ENCODE measurements around the gene GPR78. TPM values are rescaled to one million over a fixed set of nuclear protein-coding genes. Genes with fewer than 3 reads are reported as not detected.

Gene GPR78
- total RNA-seq, 1 donor from 2014 or later: under 0.01 TPM

Other genes with a start within 250 kb of the GPR78 start
- 26.1 TPM for gene ACOX3, start 139.7 kb upstream of the GPR78 start, total RNA-seq
- gene TRMT44, start 139.6 kb upstream of the GPR78 start, total RNA-seq: 11.8 TPM
- gene CPZ, start 12.4 kb downstream of the GPR78 start, total RNA-seq: 2.9 TPM